ENCODE measurements around the gene SHROOM4. TPM values are rescaled to one million over a fixed set of nuclear protein-coding genes. Genes with fewer than 3 reads are reported as not detected.

Gene SHROOM4
- total RNA-seq (2014; rRNA removed; shearing (Covaris generic); ENCODE audit: low replicate concordance): 0.03 and 0.15 TPM in 2 replicates

GRCh38 chrX:50813843-50814661 is at the start of gene SHROOM4:
Gene SHROOM4 (minus strand): TSS chrX:50814194. CDS start chrX:50814018, 176 bp downstream.
- Histone ChIP-seq H3K4me3 (peak within 1 kb of the TSS; percentile 34), H3K9me3 (no peaks in the 10 kb centered on the region), H3K27me3 (no peaks in the 10 kb centered on the region), H3K36me3 (no peaks in the 10 kb centered on the region)
- no peak for DNase-seq

GRCh38 chrX:50863471-50863870 is 49.5 kb upstream of the SHROOM4 start:
- no peak overlapping the region for H3K4me3 ChIP-seq
- no peak for DNase-seq
- H3K36me3 ChIP-seq: no peaks in the 10 kb centered on the region
- no peaks in the 10 kb centered on the region for H3K27me3 ChIP-seq
- H3K9me3 ChIP-seq: no peaks in the 10 kb centered on the region

- H3K36me3 ChIP-seq: no peaks in the 10 kb centered on the region
- H3K4me3 ChIP-seq: no peak overlapping the region
These were observed 46.5 kb upstream of the SHROOM4 start for GRCh38 chrX:50860518-50860917.

GRCh38 chrX:50858548-50858947 is 44.6 kb upstream of the SHROOM4 start:
- H3K36me3 ChIP-seq: no peaks in the 10 kb centered on the region
- DNase-seq: no peak
- no peaks in the 10 kb centered on the region for H3K9me3 ChIP-seq
- H3K4me3 ChIP-seq: no peak overlapping the region
- H3K27me3 ChIP-seq: no peaks in the 10 kb centered on the region

More at GRCh38 chrX:50860518-50860917, 46.5 kb upstream of the SHROOM4 start:
- no peak for DNase-seq
- Histone ChIP-seq H3K9me3 (no peaks in the 10 kb centered on the region), H3K27me3 (no peaks in the 10 kb centered on the region)

GRCh38 chrX:50853399-50853798 is 39.4 kb upstream of the SHROOM4 start:
- no peaks in the 10 kb centered on the region for H3K36me3 ChIP-seq
- H3K27me3 ChIP-seq: no peaks in the 10 kb centered on the region
- no peak overlapping the region for H3K4me3 ChIP-seq
- DNase-seq: no peak
- H3K9me3 ChIP-seq: no peaks in the 10 kb centered on the region

- Histone ChIP-seq H3K4me3 (no peak overlapping the region), H3K27me3 (no peaks in the 10 kb centered on the region), H3K36me3 (no peaks in the 10 kb centered on the region), H3K9me3 (no peaks in the 10 kb centered on the region)
- no peak for DNase-seq
These were observed 38.5 kb upstream of the SHROOM4 start for GRCh38 chrX:50852524-50852923.

GRCh38 chrX:50842221-50842620 is 28.2 kb upstream of the SHROOM4 start:
- Histone ChIP-seq H3K4me3 (no peak overlapping the region), H3K27me3 (no peaks in the 10 kb centered on the region), H3K36me3 (no peaks in the 10 kb centered on the region), H3K9me3 (no peaks in the 10 kb centered on the region)
- DNase-seq: no peak

GRCh38 chrX:50839730-50840129 is 25.7 kb upstream of the SHROOM4 start:
- Histone ChIP-seq H3K36me3 (no peaks in the 10 kb centered on the region), H3K9me3 (no peaks in the 10 kb centered on the region), H3K27me3 (no peaks in the 10 kb centered on the region), H3K4me3 (no peak overlapping the region)
- DNase-seq: no peak

GRCh38 chrX:50838820-50839600 is 25.0 kb upstream of the SHROOM4 start:
- no peak for DNase-seq
- Histone ChIP-seq H3K9me3 (no peaks in the 10 kb centered on the region), H3K4me3 (no peak overlapping the region), H3K27me3 (no peaks in the 10 kb centered on the region), H3K36me3 (no peaks in the 10 kb centered on the region)

- Histone ChIP-seq H3K9me3 (no peaks in the 10 kb centered on the region), H3K27me3 (no peaks in the 10 kb centered on the region), H3K36me3 (no peaks in the 10 kb centered on the region), H3K4me3 (no peak overlapping the region)
- DNase-seq: peak; percentile 60
These were observed 14.0 kb upstream of the SHROOM4 start for GRCh38 chrX:50827996-50828395.

- Histone ChIP-seq H3K36me3 (no peaks in the 10 kb centered on the region), H3K9me3 (no peaks in the 10 kb centered on the region), H3K4me3 (no peak overlapping the region), H3K27me3 (no peaks in the 10 kb centered on the region)
- no peak for DNase-seq
These were observed 11.8 kb upstream of the SHROOM4 start for GRCh38 chrX:50825825-50826224.

GRCh38 chrX:50818986-50819385 is 5.0 kb upstream of the SHROOM4 start:
- no peak overlapping the region for H3K4me3 ChIP-seq
- no peaks in the 10 kb centered on the region for H3K9me3 ChIP-seq
- DNase-seq: no peak
- no peaks in the 10 kb centered on the region for H3K36me3 ChIP-seq
- H3K27me3 ChIP-seq: no peaks in the 10 kb centered on the region

- H3K27me3 ChIP-seq: no peaks in the 10 kb centered on the region
- no peak overlapping the region for H3K4me3 ChIP-seq
- H3K9me3 ChIP-seq: no peaks in the 10 kb centered on the region
- DNase-seq: no peak
- no peaks in the 10 kb centered on the region for H3K36me3 ChIP-seq
These were observed 1.1 kb upstream of the SHROOM4 start for GRCh38 chrX:50815120-50815519.

- Histone ChIP-seq H3K27me3 (no peaks in the 10 kb centered on the region), H3K9me3 (no peaks in the 10 kb centered on the region), H3K36me3 (no peaks in the 10 kb centered on the region), H3K4me3 (no peak overlapping the region)
- DNase-seq: no peak
These were observed 707 bp upstream of the SHROOM4 start for GRCh38 chrX:50814701-50815100.

GRCh38 chrX:50812995-50813842 is 775 bp downstream of the SHROOM4 start:
- H3K36me3 ChIP-seq: no peaks in the 10 kb centered on the region
- peak overlapping the region; percentile 34 for H3K4me3 ChIP-seq
- no peaks in the 10 kb centered on the region for H3K27me3 ChIP-seq
- DNase-seq: peak; percentile 43
- H3K9me3 ChIP-seq: no peaks in the 10 kb centered on the region

GRCh38 chrX:50805276-50805675 is 8.7 kb downstream of the SHROOM4 start:
- Histone ChIP-seq H3K36me3 (no peaks in the 10 kb centered on the region), H3K4me3 (no peak overlapping the region), H3K27me3 (no peaks in the 10 kb centered on the region), H3K9me3 (no peaks in the 10 kb centered on the region)
- no peak for DNase-seq

GRCh38 chrX:50801135-50801534 is 12.9 kb downstream of the SHROOM4 start:
- no peaks in the 10 kb centered on the region for H3K9me3 ChIP-seq
- no peak overlapping the region for H3K4me3 ChIP-seq
- no peaks in the 10 kb centered on the region for H3K27me3 ChIP-seq
- H3K36me3 ChIP-seq: no peaks in the 10 kb centered on the region
- DNase-seq: no peak
